GM21526 (cell line): ENCODE data around the gene FASTK.
A peak's percentile ranks its signal among the peaks of the same experiment; 100 is the strongest.

Source experiments
- ATAC-seq: cut with Tn5 transposase; IDR thresholded peaks from one replicate; pipeline ENCODE4 v1.9.1; 2021; ENCODE audit warnings: moderate library complexity; ENCODE audit not compliant: unreplicated experiment, low FRiP score

FASTK gene

GRCh38 chr7:151118108-151119054, 37.8 kb upstream of the FASTK start:
- ATAC-seq: no peak

DNA sequence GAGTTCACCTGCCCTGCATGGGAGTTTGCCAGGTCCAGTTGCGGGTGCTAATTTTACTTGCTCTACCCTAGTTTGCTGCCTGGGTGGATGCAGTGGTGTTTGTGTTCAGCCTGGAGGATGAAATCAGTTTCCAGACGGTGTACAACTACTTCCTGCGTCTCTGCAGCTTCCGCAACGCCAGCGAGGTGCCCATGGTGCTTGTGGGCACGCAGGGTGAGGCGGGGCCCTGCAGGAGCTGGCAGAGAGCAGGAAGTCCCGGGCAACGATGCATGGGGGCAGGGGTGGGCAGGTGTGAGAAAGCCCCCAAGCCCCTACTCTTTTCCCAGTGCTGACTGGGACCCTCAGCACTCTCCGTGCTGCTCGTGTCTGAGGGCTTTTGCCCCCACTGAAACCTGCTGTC, 37.0 kb upstream of the FASTK start:
- ATAC-seq: no peak

- no peak for ATAC-seq
Observed at GRCh38 chr7:151116603-151117440, 36.2 kb upstream of the FASTK start.

DNA sequence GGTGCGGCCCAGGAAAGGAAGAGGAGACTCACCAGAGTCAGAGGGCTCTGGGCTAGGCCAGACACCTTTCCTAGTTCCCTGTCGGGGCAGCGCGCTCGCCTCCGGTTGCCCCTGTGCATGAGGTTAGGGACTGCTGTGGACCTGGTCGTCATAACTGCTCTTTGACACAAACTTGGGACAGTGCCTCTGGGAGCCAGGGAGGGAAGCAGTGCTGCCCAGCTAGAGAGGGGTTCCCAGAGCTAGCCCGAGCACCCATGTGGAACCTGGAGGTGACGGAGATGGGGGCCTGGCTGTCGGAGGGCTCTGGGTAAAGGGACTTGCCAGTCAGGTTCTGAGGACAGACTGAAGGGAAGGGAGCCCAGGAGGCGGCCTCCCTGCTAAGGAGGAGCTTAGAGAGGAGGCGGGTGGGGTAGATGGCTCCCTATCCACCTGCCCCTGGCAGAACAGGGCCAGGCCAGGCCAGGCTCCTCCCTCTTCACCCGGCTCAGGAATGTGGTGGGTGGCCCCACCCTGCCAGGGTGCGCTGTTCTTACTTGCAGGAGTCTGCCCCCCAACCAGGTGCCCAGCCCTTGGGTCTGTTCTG, 35.3 kb upstream of the FASTK start:
- no peak for ATAC-seq

DNA sequence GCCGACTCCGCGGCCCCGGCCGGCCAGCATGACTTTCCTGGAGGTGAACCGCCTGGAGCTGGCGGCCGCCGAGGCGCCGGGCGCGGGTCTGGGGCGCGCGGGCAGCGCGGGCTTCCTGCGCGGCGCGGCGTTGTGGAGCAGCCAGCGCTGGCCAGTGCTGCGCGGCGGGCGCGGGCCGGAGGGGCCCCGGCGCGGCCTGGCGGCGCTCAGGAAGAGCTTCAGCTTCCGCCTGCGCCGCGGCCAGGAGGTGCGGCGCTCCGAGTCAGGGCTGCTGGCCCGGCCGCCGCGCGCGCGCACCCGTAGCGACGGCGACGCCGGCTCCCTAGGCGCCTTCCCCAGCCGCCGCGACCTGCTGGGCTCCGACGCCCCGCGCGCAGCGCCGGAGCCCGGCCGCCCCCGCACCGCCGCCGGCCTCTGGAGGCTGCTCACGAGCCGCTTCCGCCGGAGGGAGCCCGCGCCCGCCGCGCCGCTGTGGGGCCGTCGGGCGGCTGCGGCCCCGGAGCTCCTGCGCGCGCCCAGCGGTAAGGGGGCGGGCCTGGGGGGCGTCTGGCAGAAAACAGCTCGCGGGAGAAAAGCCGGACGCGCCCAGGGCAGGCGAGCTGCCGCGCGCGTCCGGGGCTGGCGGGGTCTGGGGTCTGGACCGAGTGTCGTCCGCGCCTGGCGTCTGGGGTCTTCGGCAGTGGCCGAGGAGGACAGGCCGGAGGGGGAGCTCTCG, 34.7 kb upstream of the FASTK start:
- no peak for ATAC-seq

DNA sequence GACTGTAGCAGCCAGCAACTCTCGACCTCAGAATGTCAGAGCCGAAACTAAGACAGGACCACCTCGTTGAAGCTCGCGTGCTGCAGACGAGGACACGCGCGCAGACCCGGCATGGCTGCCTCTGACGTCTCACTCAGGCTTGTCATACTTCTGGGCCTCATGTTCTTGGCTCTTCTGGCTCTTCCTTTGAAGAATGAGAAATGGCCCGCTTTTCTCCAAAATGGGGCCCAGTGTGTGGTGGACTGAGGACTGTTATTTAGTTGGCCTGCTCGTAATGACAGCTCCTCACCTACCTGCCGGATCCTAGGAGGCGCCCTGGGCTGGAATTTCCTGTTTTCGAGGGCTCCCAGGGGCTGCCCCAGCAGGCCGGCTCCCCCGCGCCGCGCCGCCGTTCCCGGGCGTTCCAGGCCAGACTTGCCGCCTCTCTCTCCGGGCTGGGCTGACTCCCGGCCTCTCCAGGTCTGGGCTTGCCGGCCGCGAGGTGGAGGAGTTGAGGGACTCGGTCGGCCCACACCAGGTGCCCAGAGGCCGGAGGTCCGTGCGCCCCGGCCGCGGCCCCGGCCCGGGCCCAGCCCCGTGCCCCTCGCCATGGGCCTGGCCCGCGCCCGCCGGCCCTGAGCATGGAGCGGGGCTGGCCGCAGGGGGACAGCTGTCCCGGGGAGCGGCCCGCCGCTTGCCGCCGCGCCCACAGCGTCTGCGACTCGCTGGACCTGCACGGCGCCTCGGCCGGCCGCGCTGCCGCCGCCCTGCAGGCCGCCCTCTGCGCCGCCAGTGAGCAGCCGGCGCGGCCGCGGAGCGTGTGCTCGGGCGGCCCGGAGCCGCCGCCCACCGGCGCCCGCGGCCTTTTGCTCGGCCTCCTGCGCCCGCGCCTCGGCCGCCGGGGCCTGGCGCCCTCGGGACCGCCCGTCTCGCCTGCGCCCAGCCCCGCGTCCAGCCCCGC, 33.8 kb upstream of the FASTK start:
- ATAC-seq: no peak

- ATAC-seq: no peak
Observed at GRCh38 chr7:151113344-151114150, 32.9 kb upstream of the FASTK start.

DNA sequence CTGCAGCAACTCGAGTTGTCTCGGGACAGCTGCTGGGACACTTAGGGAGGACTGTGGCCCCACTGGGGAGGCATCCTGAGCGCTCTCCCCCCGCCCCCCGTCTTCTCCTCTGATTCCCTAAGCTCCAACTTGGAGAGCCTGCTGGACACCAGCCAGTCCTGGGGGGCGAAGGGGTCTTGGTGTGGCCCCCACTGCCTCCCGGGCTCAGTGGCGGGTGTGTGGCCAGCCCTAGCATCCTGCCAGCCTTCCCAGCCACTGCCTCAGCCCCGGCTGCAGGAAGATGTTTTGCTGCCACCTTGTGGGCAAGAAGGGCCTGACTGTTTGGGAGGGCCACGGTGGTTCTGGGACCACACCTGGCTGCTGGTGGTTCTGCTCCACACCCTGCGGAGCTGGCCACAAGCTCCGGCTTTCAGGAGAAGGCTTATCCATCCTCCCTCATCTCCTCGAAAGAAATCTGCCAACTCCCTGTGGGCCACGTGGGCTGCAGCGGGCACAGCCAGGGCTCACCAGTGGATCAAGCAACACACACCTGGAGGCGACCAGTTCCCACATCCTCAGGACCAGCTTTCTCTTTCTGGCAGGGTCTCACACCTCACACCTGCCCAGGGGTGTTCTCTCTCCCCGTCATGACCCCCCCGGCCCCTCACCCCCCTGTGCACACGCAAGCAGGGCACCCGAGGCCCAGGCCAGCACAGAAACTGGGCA, 30.5 kb upstream of the FASTK start:
- ATAC-seq: peak; percentile 54

DNA sequence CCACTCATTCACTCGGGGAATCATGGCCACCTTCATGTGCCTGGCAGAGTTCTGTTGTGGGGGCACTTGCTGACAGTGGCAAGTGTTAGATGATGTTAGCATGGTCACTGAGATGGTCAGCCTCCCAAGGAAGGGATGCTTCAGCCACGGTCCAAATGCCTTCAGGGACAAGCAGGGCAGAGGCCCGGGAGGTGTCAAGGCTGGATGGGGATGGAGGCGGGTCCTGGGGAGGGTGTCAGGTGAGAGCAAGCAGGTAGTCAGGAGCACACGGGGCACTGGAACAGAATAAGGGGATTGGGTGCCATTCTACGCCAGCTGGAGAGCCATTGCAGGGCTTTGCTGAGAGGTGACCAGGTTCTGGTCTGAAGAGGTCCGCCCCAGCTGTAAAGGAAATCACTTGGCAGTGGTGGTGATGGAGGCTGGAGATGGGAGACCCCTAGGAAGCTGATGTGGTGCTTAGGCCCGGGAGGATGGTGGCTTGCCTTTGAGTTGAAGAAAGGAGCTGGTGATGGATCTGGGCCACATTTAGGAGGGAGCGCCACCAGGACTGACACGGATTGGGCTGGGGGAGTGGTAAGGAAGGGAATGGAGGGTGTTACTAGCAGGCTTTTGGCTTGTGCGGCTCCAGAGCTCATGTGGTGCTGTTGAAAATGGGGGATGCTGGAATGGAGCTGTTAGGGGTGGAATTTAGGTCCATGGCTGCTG, 29.8 kb upstream of the FASTK start:
- ATAC-seq: no peak

- no peak for ATAC-seq
Observed at GRCh38 chr7:151109094-151110048, 28.8 kb upstream of the FASTK start.

- ATAC-seq: no peak
Observed at GRCh38 chr7:151107882-151108281, 27.3 kb upstream of the FASTK start.

DNA sequence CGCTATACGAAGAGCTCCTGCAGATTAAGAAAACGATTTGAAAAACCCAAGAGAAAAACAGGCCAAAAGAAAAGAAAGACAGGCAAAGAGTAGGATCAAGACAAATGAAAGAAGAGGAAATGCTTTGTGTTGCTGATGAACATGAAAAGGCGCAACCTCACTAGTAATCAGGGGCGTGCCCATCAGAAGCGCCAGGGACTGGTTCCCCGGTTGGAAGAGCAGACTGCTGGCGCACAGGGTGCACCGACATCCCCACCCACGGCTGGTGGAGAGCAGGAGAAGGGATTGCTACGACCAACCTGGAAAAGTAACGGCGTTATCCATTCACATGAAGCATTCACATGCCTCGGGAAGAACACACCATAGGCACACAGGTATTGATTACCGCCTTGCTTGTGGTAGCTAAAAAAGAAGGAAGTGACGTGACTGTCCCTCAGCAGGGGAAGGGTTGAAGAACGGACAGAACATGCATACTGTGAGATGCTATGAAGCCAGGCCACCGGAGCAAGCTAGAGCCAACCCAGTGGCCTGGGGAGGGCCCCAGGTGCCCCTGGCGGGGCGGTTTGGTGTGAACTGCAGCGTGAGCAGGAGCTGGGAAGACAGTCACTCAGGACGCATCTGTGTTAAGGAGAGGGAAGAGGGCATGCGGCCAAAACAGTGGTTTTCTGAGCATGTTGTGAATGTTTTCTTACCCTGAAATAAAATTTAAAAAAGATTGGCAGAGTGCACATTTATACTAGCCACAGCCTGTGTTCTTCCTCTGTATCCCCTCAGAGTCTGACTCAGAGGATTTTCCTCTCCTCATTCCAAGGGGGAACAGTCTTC, 24.0 kb upstream of the FASTK start:
- no peak for ATAC-seq

DNA sequence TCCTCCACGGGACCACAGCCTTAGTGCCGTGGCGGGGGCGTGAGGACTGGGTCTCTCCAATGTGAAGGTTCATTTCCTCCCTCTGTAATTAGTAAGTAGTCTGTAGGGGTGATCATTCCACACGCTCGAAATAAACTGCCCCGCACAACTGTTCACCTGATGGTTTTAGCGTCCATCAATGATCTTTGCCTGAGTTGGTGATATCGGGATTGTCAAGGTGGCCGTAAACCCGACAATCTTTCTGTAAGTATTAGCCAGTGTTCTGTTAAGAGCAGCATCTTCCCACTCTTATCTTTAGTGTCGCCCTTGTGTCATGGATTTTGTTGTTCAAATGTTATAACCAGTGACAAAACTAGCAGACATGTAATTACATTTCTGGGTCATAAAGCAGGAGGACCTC, 23.4 kb upstream of the FASTK start:
- ATAC-seq: no peak

GRCh38 chr7:151102991-151103390, 22.4 kb upstream of the FASTK start:
- ATAC-seq: no peak

GRCh38 chr7:151101621-151102396, 21.2 kb upstream of the FASTK start:
- no peak for ATAC-seq
